Stimulated activated CD4-positive, alpha-beta T cell treated with anti-CD3 and anti-CD28 coated beads, TNF-alpha, amount 100 ng/mL, for 4 hours (primary cell): ENCODE data around the gene UBL5.

Source experiments
- DNase-seq, 3 experiments: peaks; one replicate each; pipeline ENCODE4 v3.0.0-alpha.2; 2020; ENCODE audit warnings: low read depth in 3 of 3

UBL5 gene

GRCh38 chr19:9854282-9854846 is 26.6 kb downstream of the UBL5 start:
- no peak for DNase-seq

- no peak for DNase-seq
Observed at GRCh38 chr19:9856609-9857008, 28.9 kb downstream of the UBL5 start.

GRCh38 chr19:9857076-9857721 is 29.5 kb downstream of the UBL5 start:
- no peak for DNase-seq

- DNase-seq: no peak
Observed at GRCh38 chr19:9857920-9858746, 30.4 kb downstream of the UBL5 start.

GRCh38 chr19:9858766-9859165 is 31.0 kb downstream of the UBL5 start:
- no peak for DNase-seq

DNA sequence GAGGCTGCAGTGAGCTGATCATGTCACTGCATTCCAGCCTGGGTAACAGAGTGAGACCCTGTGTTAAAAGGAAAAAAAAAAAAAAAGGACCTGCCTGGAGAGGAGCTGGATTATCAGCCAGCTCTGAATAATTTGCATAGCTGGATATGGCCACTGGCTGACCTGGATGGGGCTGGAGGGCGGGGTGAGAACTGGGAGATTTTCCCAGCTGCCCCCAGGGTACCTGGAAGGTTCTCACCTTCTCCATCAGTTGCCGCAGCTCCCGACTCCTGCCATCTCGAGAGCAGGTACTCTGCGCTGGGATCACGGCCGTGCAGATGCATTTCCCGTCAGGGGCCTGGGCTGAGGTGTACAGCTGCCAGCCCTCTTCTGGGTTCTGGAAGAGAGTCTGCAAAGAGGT is 32.7 kb downstream of the UBL5 start:
- DNase-seq: no peak

GRCh38 chr19:9861503-9861902 is 33.8 kb downstream of the UBL5 start:
- DNase-seq: no peak

DNA sequence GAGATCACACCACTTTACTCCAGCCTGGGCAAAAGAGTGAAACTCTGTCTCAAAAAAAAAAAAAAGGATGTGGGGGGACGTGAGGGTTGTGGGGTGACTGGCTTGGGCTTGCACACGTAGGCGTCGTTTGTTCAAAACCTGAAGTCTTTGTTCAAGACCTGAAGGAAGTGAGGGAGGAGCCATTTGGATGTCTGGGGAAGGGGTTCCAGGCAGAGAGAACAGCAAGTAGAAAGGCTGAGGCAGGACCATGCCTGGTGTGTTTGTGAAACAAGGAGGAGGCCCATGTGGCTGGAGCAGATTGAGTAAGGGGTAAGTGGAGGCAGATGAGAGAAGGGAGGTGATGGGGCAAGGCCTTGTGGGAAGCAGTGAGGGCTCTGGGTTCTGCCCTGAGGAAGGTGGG is 35.2 kb downstream of the UBL5 start:
- DNase-seq: no peak

DNA sequence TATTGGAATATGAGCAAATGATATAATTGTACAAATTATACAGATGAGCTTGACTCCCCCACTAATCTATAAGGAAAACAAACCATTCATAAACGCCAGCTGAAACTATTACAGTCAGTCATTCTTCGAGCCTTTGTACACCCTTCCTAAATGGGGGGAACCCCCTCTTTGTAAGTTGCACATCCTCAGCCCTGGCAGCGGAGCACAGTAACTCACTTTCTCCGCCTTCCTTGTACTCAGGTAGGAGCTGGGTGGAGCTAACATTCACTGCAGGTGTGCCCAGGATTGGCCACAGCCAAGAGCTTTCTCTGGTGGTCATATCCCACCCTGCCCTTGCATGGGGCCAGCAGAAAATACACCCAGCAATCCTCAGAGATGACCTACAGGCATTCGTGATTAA is 36.0 kb downstream of the UBL5 start:
- DNase-seq: no peak

GRCh38 chr19:9865732-9866501 is 38.2 kb downstream of the UBL5 start:
- DNase-seq: no peak

- no peak for DNase-seq
Observed at GRCh38 chr19:9868983-9869617, 41.4 kb downstream of the UBL5 start.

DNA sequence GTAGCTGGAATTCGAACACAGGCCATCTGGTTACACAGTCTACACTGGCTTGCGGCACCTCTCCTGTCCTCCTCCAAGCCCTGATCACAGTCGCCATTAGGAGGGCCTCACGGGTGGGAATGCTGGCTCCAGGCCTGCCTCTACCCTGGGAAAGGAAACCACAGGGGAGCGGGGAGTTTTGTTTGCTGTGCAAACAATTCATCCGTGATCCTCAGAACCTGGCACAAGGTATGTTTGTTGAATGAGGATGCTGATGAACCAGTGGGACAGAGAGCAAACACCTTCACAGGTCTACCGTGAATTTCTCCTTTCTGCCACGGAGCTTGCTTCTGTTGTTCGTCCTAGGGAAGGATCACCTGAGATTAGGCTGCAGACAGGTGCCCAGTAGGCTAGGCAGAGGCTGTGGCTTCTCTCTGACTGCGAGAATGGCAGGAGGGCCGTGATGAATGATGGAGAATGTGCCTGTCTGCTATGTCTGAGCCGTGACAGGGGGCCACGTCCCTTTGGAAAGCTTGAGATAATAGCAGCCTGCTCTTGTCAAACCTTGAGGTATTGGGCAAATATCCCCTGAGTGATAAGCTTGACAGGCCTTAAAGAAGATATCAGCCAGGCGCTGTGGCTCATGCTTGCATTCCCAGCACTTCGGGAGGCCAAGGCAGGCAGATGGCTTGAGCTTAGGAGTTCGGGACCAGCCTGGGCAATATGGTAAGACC is 44.1 kb downstream of the UBL5 start:
- DNase-seq: no peak

- DNase-seq: no peak
Observed at GRCh38 chr19:9872618-9873242, 45.0 kb downstream of the UBL5 start.

DNA sequence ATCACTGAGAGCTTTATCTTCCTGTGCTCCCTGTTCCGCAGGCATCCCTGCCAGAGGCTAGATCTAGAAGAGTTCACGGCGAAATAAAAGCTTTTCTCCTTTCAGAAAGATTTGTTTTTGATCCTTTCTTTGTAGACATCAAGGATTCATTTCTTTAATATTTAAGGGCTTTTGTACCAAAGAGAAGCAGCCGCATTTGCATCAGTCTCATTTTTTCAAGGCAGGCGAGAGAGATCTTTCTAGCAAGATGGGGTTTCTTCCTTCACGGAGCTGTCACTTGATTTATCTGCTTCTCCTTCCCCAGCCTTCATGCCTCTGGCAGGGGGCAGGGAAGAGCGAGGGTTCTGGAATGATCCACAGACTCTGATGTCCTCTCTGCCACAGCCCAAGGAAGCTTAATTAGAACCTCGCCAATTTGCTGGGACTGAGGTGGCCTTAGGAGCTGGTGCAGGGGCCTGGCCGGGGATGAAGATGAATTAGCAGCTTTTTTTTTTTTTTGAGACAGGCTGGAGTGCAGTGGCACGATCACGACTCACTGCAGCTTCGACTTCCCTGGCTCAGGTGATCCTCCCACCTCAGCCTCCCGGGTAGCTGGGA is 47.4 kb downstream of the UBL5 start:
- DNase-seq: no peak

DNA sequence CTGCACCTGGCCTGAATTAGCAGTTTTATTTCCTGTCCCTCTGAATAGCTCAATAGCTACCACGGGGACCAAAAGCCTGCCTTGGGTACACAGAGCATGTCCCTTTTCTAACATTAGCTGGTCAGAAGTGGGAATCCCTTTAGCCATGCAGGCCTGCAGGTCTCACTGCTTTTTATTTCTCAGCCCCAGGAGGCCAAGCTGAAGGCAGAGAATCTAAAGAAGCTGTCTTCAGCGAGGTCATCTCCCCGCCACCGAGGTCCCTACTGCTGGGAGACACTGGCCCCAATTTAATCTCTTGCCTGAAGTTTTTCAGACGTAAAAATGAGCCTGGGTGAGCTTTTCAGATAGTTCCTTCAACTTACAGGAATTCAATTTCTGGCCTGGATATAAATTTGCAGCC is 48.1 kb downstream of the UBL5 start:
- DNase-seq: no peak

DNA sequence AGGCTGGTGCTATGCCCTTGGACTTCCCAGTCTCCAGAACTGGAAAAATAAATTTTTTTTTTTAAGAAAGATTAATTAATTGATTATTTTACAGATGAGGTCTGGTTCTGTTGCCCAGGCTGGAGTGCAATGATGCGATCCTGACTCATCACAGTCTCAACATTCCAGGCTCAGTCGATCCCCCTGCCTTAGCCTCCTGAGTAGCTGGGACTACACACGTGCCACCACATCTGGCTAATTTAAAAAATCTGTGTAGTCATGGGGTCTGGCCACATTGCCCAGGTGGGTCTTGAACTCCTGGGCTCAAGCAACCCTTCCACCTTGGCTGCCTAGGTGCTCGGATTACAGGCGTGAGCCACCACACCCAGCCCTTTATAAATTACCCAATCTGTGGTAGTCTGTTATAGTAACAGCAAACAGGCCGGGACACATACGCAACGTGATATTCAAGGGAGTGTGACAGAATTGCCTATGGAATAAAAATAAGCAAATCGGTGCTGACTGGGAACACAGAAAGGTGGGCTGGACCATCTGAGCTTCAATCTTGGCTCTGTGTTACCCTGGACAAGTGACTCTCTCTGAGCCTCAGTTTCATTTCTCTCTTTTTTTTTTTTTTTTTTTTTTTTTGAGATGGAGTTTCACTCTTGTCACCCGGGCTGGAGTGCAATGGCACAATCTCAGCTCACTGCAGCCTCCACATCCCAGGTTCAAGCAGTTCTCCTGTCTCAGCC is 50.2 kb downstream of the UBL5 start:
- no peak for DNase-seq

DNA sequence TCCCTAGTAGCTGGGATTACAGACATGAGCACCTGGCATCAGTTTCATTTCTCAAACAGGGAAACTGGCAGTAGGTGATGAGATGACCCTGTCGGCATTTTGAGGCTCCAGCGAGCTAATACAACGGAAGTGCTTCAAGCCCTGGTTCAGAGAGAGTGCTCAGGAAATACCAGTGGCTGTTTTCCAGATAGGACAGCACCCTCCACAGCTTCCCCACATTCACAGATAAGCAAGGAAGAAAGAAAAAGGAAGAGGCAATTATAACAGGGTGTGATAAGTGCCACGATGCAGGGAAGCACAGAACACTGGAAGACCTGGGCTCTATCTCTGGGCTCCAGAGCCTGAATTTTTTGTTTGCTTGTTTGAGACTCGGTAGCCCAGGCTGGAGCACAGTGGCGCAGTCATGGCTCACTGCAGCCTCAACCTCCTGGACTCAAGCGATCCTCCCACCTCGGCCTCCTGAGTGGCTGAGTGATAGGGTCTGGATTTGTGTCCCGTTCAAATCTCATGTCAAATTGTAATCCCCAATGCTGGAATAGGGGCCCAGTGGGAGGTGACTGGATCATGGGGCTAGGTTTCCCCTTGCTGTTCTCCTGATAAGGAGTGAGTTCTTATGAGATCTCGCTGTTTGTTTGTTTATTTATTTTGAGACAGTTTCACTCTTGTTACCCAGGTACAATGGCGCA is 50.9 kb downstream of the UBL5 start:
- DNase-seq: no peak
